GM18499 (cell line): Measurements from ENCODE around the gene ACSL1.

Experiments
- ATAC-seq: cut with Tn5 transposase; IDR thresholded peaks from one replicate; pipeline ENCODE4 v1.9.1; 2021; ENCODE audit warnings: moderate number of reproducible peaks; ENCODE audit not compliant: insufficient read depth, unreplicated experiment

The ACSL1 gene

DNA sequence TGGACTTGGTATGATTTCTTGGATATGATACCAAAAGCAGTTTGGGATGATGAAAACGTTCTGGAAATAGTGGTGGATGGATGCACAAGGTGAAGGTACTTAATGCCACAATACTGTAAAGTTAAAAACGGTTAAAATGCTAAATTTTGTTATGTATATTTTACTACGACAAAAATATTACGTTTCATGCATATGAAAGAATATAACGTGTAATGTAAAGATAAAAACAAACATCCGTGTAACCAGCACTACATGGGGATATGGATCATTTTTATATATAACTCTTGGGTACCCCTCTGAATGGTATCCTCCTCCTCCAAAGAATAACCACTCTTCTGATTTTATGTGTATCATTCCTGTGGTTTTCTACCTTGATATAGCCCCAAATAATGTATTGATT, 91.0 kb downstream of the ACSL1 start:
- no peak for ATAC-seq

GRCh38 chr4:184733654-184734524, 91.9 kb downstream of the ACSL1 start, which contains the start of gene CENPU:
CENPU (minus strand) TSS chr4:184734096; CDS start chr4:184734062, 34 bp downstream.
- peak; percentile 89 for ATAC-seq

GRCh38 chr4:184732126-184732525, 93.6 kb downstream of the ACSL1 start:
- no peak for ATAC-seq

- no peak for ATAC-seq
These were observed 94.7 kb downstream of the ACSL1 start for GRCh38 chr4:184731056-184731455.

DNA sequence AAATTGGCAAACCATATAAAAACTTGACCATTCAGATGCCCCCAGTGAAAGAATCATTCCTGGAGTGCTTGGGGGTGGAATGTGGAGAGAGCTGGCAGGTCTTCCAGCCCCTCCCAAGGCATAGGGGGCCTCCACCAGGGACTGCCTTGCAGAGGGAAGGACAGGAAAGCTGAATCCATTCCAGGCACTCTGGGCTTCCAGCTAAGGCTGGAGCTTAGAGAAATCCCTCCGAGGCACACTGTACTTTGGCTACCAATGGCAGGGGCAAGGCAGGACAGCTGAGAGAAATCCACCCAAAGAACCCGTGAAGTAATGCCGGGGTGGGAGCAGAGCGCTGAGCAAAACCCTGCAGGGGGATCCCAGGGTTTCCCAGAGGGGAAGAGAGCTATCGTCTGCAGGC, 95.8 kb downstream of the ACSL1 start:
- ATAC-seq = no peak

DNA sequence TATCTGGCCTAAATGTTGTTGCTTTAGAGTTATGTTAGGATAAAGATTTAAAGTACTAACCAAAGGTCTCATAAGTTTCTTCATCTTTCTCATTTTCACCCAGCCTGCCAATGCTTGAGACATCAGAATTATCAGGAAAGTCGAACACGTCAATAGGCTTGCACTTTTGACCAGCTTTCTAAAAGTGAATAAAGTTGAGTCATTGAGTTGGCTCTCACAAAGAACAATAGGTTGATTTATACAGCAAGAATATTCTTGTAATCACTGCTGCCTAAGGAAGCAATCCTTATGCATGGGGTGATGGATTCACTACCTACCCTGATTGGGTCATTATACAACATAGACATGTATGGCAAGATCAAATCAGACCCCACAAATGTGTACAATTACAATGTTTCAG, 96.9 kb downstream of the ACSL1 start:
- ATAC-seq = no peak

- no peak for ATAC-seq
These were observed 98.3 kb downstream of the ACSL1 start for GRCh38 chr4:184727430-184727829.

- no peak for ATAC-seq
These were observed 103.0 kb downstream of the ACSL1 start for GRCh38 chr4:184722798-184723197.

GRCh38 chr4:184721254-184721653, 104.5 kb downstream of the ACSL1 start:
- ATAC-seq = no peak

DNA sequence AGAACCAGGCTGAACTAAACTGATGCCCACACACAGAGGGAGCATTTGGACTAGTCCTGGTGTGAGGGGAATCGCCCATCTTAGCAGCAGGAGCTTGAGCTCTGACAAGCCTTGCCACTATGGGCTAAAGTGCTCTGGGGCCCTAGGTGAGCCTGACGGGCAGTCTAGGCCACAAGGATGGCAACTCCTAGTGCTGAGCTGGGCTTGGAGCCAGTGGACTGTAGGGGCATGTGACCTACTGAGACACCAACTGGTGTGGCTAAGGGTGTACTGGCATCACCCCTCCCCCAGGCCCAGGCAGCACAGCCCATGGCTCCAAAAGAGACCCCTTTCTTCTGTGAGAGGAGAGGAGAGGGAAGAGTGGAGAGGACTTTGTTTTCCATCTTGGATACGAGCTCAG, 106.4 kb downstream of the ACSL1 start:
- no peak for ATAC-seq

GRCh38 chr4:184715526-184715925, 110.2 kb downstream of the ACSL1 start:
- no peak for ATAC-seq

DNA sequence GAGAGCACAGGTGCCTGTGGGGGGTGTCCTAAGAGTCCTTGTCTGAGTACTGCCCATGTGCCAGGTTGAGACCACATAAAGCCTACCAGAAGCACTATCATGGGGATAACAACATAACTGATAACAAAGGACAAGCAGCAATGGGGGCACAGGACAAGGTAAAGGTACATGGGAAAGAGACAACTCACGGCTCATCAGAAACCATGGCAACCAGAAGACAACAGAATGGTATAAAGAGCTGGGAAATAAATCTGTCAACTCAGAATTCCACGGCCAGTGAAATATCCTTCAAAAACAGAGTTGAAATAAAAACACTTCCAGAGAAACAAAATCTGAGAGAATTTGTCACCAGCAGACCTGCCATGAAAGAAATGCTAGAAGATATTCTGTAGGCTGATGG, 111.9 kb downstream of the ACSL1 start:
- ATAC-seq = no peak

GRCh38 chr4:184712322-184712721, 113.4 kb downstream of the ACSL1 start:
- ATAC-seq = no peak

GRCh38 chr4:184706453-184706852, 119.3 kb downstream of the ACSL1 start:
- ATAC-seq = no peak

DNA sequence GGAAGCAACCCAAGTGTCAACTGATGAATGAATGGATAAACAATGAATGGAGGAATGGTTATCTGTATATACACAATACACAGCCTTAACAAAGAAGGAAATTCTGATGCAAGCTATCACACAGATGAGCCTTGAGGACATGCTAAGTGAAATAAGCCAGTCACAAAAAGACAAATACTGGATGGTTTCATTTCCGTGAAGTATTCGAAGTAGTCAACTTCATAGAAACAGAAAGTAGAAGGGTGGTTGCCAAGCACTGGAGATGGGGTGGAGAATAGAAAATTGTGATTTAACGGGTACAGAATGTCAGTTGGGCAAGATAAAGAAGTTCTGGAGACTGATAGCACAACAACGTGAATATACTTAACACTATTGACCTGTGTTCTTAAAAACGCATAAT, 120.1 kb downstream of the ACSL1 start:
- no peak for ATAC-seq
